PC-3 (cell line): Measurements from ENCODE around the gene ESYT2. TPM values are rescaled to one million over a fixed set of nuclear protein-coding genes. Genes with fewer than 3 reads are reported as not detected.

Experiments used
- ATAC-seq: fragments of 200-7000 bp; cut with Tn5 transposase; 2 replicates; pipeline ENCODE4 v1.9.1; 2020; ENCODE audit warnings: mild to moderate bottlenecking, moderate library complexity
- BruUV-seq: library from RNA; stranded (reverse); fragments of 400-500 nt; replicated peaks from 2 replicates; lab custom pipeline; 2021; lab: Mats Ljungman, UMichigan
- CTCF ChIA-PET: fragments of 300-600 bp; sonication (Branson Sonifier 250); formaldehyde crosslinking; loops from one replicate; lab custom pipeline; 2022; ENCODE audit warnings: antibody characterized with exemption; lab: Charles Lee
- POLR2A ChIA-PET: fragments of 300-600 bp; sonication (Branson Sonifier 250); formaldehyde crosslinking; loops from one replicate; lab custom pipeline; 2022; ENCODE audit warnings: antibody characterized with exemption; ENCODE audit not compliant: unreplicated experiment; lab: Charles Lee
- DNase-seq: peaks from one replicate; pipeline ENCODE4 v3.0.0-alpha.2; 2015
- H2AFZ ChIP-seq: fragments of 300-600 bp; sonication (generic); 2 replicates; pipeline ENCODE4 v1.6.0; 2016; ENCODE audit warnings: antibody characterized with exemption, low read length
- H3F3A ChIP-seq: fragments of 300-600 bp; sonication (generic); one replicate; pipeline ENCODE4 v1.6.0; 2017; ENCODE audit warnings: antibody characterized with exemption, low read length, control low read depth, mild to moderate bottlenecking; ENCODE audit not compliant: unreplicated experiment
- H3K27ac ChIP-seq: fragments of 300-600 bp; sonication (generic); 2 replicates; pipeline ENCODE4 v1.5.1; 2016; ENCODE audit warnings: mild to moderate bottlenecking, low read length
- H3K27me3 ChIP-seq: fragments of 300-600 bp; sonication (generic); 2 replicates; pipeline ENCODE4 v1.6.1; 2016; ENCODE audit warnings: low read length, mixed read lengths
- H3K36me3 ChIP-seq: fragments of 300-600 bp; sonication (generic); 2 replicates; pipeline ENCODE4 v1.6.1; 2016; ENCODE audit warnings: low read depth, mixed run types, low read length, mixed read lengths
- H3K4me1 ChIP-seq: fragments of 300-600 bp; sonication (generic); 2 replicates; pipeline ENCODE4 v1.5.1; 2016; ENCODE audit warnings: low read length; ENCODE audit not compliant: insufficient read depth
- H3K4me2 ChIP-seq: fragments of 300-600 bp; sonication (generic); 2 replicates; pipeline ENCODE4 v1.6.0; 2016; ENCODE audit warnings: low read length
- H3K4me3 ChIP-seq: fragments of 300-600 bp; sonication (generic); 2 replicates; pipeline ENCODE4 v1.5.1; 2016; ENCODE audit warnings: mild to moderate bottlenecking, low read length, mixed read lengths
- H3K79me2 ChIP-seq: fragments of 300-600 bp; sonication (generic); 2 replicates; pipeline ENCODE4 v1.6.1; 2017; ENCODE audit warnings: low read length, mixed read lengths
- H3K9ac ChIP-seq: fragments of 300-600 bp; sonication (generic); 2 replicates; pipeline ENCODE4 v1.6.0; 2016; ENCODE audit warnings: mild to moderate bottlenecking, low read length
- H3K9me2 ChIP-seq: fragments of 300-600 bp; sonication (generic); replicated peaks from 2 replicates; pipeline ENCODE4 v1.6.1; 2016; ENCODE audit warnings: mixed run types, low read length, mixed read lengths
- H3K9me3 ChIP-seq: fragments of 300-600 bp; sonication (generic); 2 replicates; pipeline ENCODE4 v1.6.1; 2016; ENCODE audit warnings: low read length, mixed read lengths
- H4K20me1 ChIP-seq: fragments of 300-600 bp; sonication (generic); 2 replicates; pipeline ENCODE4 v1.6.1; 2016; ENCODE audit warnings: low read length, mixed read lengths
- EZH2 ChIP-seq: fragments of 300-600 bp; sonication (generic); IDR thresholded peaks from one replicate; pipeline ENCODE4 v1.6.1; 2017; ENCODE audit warnings: antibody characterized with exemption, mild to moderate bottlenecking, low read length; ENCODE audit not compliant: unreplicated experiment
- EZH2phosphoT487 ChIP-seq: fragments of 300-600 bp; sonication (generic); IDR thresholded peaks from 2 replicates; pipeline ENCODE4 v1.6.1; 2018; ENCODE audit warnings: mild to moderate bottlenecking, antibody characterized with exemption, low read length, borderline replicate concordance
- intact Hi-C: fragments of 100-400 bp; cut with micrococcal nuclease; formaldehyde crosslinking; loops from 2 replicates; pipeline ENCODE4 v1.9.0; 2023
- total RNA-seq: library from RNA; depleted of rRNA; stranded (reverse); fragments of >200 nt; gene quantifications from 2 replicates; pipeline ENCODE4 v1.2.3, GENCODE V29; 2014
- TF ChIP-seq, protein P1 (sequence below): fragments of 300-600 bp; sonication (generic); conservative IDR thresholded peaks from 2 replicates; pipeline ENCODE4 v1.5.1; 2017; ENCODE audit warnings: antibody characterized with exemption, low read depth, mild to moderate bottlenecking, low read length

The ESYT2 gene
- total RNA-seq, 1 experiment from 2014 or later = 76.1 TPM

DNA sequence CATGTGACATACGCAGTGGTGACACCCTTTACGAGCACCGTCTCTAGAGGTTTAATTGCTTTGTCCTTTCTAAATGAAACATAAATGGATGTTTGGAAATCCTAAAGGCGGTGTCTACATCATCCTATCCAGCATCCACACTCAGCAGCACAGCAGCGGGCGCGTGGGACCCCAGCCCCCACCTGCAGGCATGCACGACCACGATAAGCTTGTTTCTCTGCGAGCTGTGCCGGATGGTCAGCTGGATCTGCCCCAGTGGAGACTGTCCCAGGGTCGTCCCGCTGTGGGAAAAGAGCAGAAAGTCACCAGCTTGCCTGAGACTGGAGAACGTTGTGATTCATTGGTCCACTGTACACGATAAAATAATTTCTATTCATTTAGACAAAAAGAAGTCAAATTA is 90.5 kb downstream of the ESYT2 start:
- H3K36me3 ChIP-seq = peaks cover 23% of the 10 kb centered on the region; the same call in 1 of the 2 replicates
- H3K9me3 ChIP-seq = no peaks in the 10 kb centered on the region
- peaks cover 31% of the 10 kb centered on the region for H3K4me1 ChIP-seq
- BruUV-seq = no TSS peak
- DNase-seq (no peak), ATAC-seq (no peak)
- peaks cover 12% of the 10 kb centered on the region for H3F3A ChIP-seq
- H4K20me1 ChIP-seq = no peaks in the 10 kb centered on the region
- TF ChIP-seq EZH2 = no peak
- TF ChIP-seq, protein P1, sequence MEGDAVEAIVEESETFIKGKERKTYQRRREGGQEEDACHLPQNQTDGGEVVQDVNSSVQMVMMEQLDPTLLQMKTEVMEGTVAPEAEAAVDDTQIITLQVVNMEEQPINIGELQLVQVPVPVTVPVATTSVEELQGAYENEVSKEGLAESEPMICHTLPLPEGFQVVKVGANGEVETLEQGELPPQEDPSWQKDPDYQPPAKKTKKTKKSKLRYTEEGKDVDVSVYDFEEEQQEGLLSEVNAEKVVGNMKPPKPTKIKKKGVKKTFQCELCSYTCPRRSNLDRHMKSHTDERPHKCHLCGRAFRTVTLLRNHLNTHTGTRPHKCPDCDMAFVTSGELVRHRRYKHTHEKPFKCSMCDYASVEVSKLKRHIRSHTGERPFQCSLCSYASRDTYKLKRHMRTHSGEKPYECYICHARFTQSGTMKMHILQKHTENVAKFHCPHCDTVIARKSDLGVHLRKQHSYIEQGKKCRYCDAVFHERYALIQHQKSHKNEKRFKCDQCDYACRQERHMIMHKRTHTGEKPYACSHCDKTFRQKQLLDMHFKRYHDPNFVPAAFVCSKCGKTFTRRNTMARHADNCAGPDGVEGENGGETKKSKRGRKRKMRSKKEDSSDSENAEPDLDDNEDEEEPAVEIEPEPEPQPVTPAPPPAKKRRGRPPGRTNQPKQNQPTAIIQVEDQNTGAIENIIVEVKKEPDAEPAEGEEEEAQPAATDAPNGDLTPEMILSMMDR = no peak
- TF ChIP-seq EZH2phosphoT487 = no peak
- H3K4me2 ChIP-seq = no peak overlapping the region
- ChIA-PET POLR2A (no interaction called here), CTCF (no interaction called here)
- H3K4me3 ChIP-seq = no peak overlapping the region
- no peak overlapping the region for H3K27ac ChIP-seq
- H3K9me2 ChIP-seq = no peaks in the 10 kb centered on the region
- H3K9ac ChIP-seq = no peak overlapping the region
- intact Hi-C loops = no loop called here
- H2AFZ ChIP-seq = no peak overlapping the region
- H3K79me2 ChIP-seq = no peaks in the 10 kb centered on the region
- no peaks in the 10 kb centered on the region for H3K27me3 ChIP-seq

DNA sequence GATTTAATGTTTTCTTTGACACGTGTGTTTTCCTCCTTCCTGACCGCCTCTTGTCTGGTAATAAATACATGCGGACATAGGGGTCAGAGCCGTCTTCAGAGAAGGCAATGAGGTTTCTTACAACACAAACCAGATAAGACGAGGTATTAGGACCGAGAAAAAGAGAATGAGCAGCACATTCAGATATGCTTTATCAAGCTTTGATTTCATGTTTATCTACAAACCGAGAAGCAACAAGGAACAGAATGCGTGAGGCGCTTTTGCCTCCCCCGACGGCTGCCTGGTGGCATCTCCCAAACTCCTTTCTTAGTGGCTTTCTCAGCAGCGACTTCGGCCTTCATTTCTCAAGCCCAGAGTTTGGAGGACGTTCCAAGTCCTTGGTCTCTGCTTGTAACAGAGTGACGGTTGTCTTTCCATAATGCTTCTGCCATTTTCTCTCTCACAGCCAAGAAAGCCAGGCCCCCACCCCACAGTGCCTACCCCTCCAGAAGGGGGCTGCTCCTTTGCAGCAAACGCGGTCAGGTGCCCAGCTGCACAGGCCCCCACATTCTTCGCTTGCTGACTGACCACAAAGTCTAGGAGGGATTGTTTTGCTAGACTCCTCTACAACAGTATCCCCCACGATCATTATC is 92.1 kb downstream of the ESYT2 start:
- H3K79me2 ChIP-seq = no peaks in the 10 kb centered on the region
- peaks cover 28% of the 10 kb centered on the region for H3K4me1 ChIP-seq
- no peak overlapping the region for H2AFZ ChIP-seq
- no peak overlapping the region for H3K4me3 ChIP-seq
- H3K27ac ChIP-seq = no peak overlapping the region
- H3K36me3 ChIP-seq = peaks cover 19% of the 10 kb centered on the region; the same call in 1 of the 2 replicates
- H3K9me3 ChIP-seq = no peaks in the 10 kb centered on the region
- DNase-seq (no peak), ATAC-seq (no peak)
- H3K9me2 ChIP-seq = no peaks in the 10 kb centered on the region
- CTCF ChIA-PET = no interaction called here
- H3F3A ChIP-seq = peaks cover 12% of the 10 kb centered on the region
- BruUV-seq = no TSS peak
- H3K4me2 ChIP-seq = no peak overlapping the region
- intact Hi-C loops = no loop called here
- no peak overlapping the region for H3K9ac ChIP-seq
- no peaks in the 10 kb centered on the region for H4K20me1 ChIP-seq
- POLR2A ChIA-PET = no interaction called here
- no peaks in the 10 kb centered on the region for H3K27me3 ChIP-seq
- no peak for TF ChIP-seq EZH2phosphoT487
- TF ChIP-seq, protein P1 = no peak
- no peak for TF ChIP-seq EZH2

DNA sequence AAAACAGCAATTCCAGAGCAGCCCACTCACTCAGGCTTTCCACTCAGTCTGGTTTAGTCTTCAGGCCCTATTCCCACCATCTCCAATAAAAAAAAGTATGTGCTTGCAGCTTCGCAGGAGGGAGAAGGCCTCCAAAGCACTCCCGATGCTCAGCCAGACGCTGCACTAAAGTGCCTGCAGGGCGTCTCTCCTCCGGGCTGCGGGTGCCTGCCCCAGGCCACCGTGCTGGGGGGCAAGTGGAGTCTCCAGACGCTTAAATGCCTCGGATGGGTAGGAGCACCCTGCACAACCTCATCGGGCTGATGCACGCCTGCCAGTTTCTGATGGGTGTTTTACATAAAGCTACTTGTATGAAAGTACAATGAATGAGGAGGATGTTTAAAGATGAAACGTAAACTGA is 93.4 kb downstream of the ESYT2 start:
- H3K4me1 ChIP-seq = peaks cover 16% of the 10 kb centered on the region
- H4K20me1 ChIP-seq = no peaks in the 10 kb centered on the region
- no peaks in the 10 kb centered on the region for H3K9me3 ChIP-seq
- H3K27me3 ChIP-seq = no peaks in the 10 kb centered on the region
- no peak overlapping the region for H2AFZ ChIP-seq
- no peak overlapping the region for H3K4me2 ChIP-seq
- intact Hi-C loops = no loop called here
- no peak overlapping the region for H3K27ac ChIP-seq
- H3K79me2 ChIP-seq = no peaks in the 10 kb centered on the region
- no peak overlapping the region for H3K4me3 ChIP-seq
- H3K9me2 ChIP-seq = no peaks in the 10 kb centered on the region
- peaks cover 12% of the 10 kb centered on the region; the same call in 1 of the 2 replicates for H3K36me3 ChIP-seq
- no TSS peak for BruUV-seq
- no peak for ATAC-seq
- TF ChIP-seq EZH2phosphoT487 = no peak
- TF ChIP-seq, protein P1 = no peak
- TF ChIP-seq EZH2 = no peak
- H3K9ac ChIP-seq = no peak overlapping the region
- ChIA-PET POLR2A (no interaction called here), CTCF (no interaction called here)
- DNase-seq = no peak
- H3F3A ChIP-seq = peaks cover 5% of the 10 kb centered on the region
